Stimulated activated naive CD4-positive, alpha-beta T cell treated with Interleukin-2 at 50 U/mL for 16 hours (primary cell): ENCODE measurements around the gene RNF157.

Experiments used
- DNase-seq: peaks from one replicate; lab custom pipeline; 2025; lab: John Stamatoyannopoulos, UW

RNF157 gene

GRCh38 chr17:76156662-76156991 lies 83.7 kb downstream of the RNF157 start:
- DNase-seq: no peak

GRCh38 chr17:76155988-76156661 lies 84.2 kb downstream of the RNF157 start:
- no peak for DNase-seq

GRCh38 chr17:76154936-76155845 lies 85.1 kb downstream of the RNF157 start:
- no peak for DNase-seq

- DNase-seq: no peak
These were observed 86.0 kb downstream of the RNF157 start for GRCh38 chr17:76154292-76154691.

- no peak for DNase-seq
These were observed 86.7 kb downstream of the RNF157 start for GRCh38 chr17:76153640-76154039.

- DNase-seq: no peak
These were observed 87.1 kb downstream of the RNF157 start for GRCh38 chr17:76153202-76153601.

- DNase-seq: no peak
These were observed 87.7 kb downstream of the RNF157 start for GRCh38 chr17:76152591-76152990.

- DNase-seq: no peak
These were observed 88.3 kb downstream of the RNF157 start for GRCh38 chr17:76151896-76152454.

- DNase-seq: no peak
These were observed 89.3 kb downstream of the RNF157 start for GRCh38 chr17:76150712-76151622.

- DNase-seq: no peak
These were observed 91.1 kb downstream of the RNF157 start for GRCh38 chr17:76149214-76149613.

GRCh38 chr17:76148015-76148326 lies 92.3 kb downstream of the RNF157 start:
- DNase-seq: no peak

- DNase-seq: no peak
These were observed 92.9 kb downstream of the RNF157 start for GRCh38 chr17:76147211-76148014.

GRCh38 chr17:76146053-76146851 lies 94.0 kb downstream of the RNF157 start:
- no peak for DNase-seq

GRCh38 chr17:76145231-76146052 lies 94.9 kb downstream of the RNF157 start:
- DNase-seq: peak; percentile 26

GRCh38 chr17:76142585-76143041 lies 97.7 kb downstream of the RNF157 start:
- no peak for DNase-seq

- DNase-seq: no peak
These were observed 98.2 kb downstream of the RNF157 start for GRCh38 chr17:76142039-76142584.

GRCh38 chr17:76141212-76142038 lies 98.9 kb downstream of the RNF157 start, which contains the start of gene FOXJ1:
Gene FOXJ1, minus strand, starts transcription at chr17:76141245. Its CDS starts 850 bp downstream, at chr17:76140395.
- DNase-seq: peak; percentile 83

- no peak for DNase-seq
These were observed 99.6 kb downstream of the RNF157 start for GRCh38 chr17:76140661-76141211.
